ENCODE results near the gene LAMC3. TPM values are rescaled to one million over a fixed set of nuclear protein-coding genes. Genes with fewer than 3 reads are reported as not detected.

The LAMC3 gene
- total RNA-seq, 6 donors from 2014 or later: 6.7 to 56.0 (median 19.5) TPM

DNA sequence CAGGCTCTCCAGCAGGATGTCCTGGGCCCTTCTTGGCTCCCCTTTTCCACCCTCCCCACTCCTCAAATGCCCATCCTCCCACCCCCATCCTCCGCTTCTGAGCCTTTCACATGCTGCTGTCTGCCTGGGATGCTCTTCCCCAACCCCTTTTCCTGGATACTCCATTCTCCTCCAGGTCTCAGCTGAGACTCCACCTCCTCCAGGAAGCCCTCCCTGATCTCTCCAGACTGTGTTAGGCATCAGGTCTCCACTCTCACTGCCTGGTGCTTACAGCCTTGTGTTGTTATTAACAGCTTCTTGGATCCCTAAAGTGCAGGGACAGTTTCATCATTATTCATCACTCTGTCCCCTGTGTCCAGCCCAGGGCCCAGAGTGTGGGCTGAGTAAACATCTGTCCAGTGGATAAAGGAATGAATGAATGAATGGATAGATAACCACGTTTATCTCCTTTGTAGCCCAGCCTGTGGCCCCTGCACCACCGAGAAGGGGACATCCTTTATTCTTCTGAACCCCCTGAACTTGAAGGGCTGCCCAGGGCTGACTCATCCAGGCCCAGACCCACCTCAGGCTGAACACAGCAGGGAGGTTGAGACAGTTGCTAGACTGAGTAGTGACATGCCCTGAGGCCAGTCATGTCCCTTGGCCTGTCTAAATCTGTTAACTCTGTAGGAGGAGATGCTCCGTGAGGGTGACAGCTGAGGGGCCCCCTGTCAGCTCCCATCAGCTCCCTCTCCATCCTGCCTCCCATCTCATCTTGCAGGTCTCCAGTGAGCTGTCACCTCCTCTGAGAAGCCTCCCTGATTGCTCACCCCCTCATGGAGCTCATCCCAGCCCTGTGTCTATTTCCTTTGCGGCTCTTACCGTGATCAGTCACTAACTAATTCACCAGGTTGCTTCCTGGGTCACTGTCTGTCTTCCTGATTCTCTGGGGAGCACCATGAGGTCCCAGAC lies 14.6 kb upstream of the LAMC3 start:
- no peak overlapping the region for H3K4me3 ChIP-seq
- 63 to 65% methylated on average over 5 to 6 of the region's 6 CpGs for WGBS, 2 donors
- H3K9me3 ChIP-seq: no peaks in the 10 kb centered on the region
- no peak overlapping the region for H3K27ac ChIP-seq
- peaks cover 0 to 9% (median 4%) of the 10 kb centered on the region in 4 donors for H3K4me1 ChIP-seq
- H3K36me3 ChIP-seq: no peaks in the 10 kb centered on the region
- DNase-seq (no peak), ATAC-seq (ENCODE audit: low FRiP score in 2 of 2) (no peak)
- peaks cover 0 to 4% (median 1%) of the 10 kb centered on the region in 4 donors for H3K27me3 ChIP-seq
- TF ChIP-seq EP300 (IDR thresholded peaks at IDR 0.05): no peak
- TF ChIP-seq POLR2AphosphoS5 (IDR thresholded peaks at IDR 0.05): no peak
- TF ChIP-seq POLR2A (IDR thresholded peaks at IDR 0.05): no peak
- TF ChIP-seq CTCF (IDR thresholded peaks at IDR 0.05): no peak

DNA sequence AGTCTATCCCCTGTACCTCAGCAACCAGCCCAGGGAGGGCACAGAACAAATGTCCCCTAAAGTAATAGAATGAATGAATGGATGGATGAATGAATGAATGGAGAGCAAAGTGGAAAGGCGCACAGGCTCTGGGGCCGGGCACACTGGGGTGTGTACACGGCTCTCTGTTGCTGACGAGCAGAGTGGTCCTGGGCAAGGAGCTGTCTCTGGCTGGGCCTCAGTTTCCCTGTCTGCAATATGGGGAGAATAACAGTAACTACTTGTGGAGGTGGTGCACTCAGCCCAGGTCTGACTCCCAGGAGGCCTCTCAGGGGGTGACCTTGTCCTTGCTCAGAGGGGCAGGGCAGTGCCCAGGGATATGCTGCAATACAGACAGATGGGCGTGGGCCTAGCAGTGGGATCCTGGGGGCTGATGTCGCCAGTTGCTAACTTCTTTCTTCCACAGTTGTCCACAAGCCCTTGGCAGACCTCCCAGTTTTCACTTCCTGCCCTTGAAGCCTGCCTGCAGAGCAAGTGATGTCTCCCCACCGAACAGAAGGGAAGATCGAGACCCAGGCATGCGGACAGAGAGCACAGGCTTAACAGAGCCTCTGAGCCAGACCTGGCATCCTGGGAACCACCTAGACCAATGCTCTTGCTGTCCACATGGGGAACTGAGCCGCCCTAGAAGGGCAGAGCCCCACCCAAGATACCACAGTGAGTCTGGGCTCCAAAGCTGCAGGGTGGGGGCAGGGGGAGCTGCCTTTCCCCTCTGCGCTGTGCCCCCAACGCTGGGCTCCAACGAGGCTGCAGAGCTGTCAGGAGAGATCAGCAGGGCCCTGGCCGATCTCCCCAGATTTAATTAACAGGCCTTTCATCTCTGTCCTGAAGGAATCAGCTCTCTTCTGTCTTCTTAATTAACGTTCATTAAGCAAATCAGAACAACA lies 13.6 kb upstream of the LAMC3 start:
- Histone ChIP-seq H3K4me1 (peaks cover 0 to 9% (median 4%) of the 10 kb centered on the region in 4 donors), H3K9me3 (no peaks in the 10 kb centered on the region), H3K36me3 (no peaks in the 10 kb centered on the region), H3K27me3 (peaks cover 0 to 11% (median 1%) of the 10 kb centered on the region in 4 donors), H3K4me3 (no peak overlapping the region), H3K27ac (no peak overlapping the region)
- 37 to 66% methylated on average over 6 to 15 of the region's 15 CpGs for WGBS, 2 donors
- TF ChIP-seq EP300 (IDR thresholded peaks at IDR 0.05): no peak
- TF ChIP-seq CTCF (IDR thresholded peaks at IDR 0.05): no peak
- no peak for TF ChIP-seq POLR2A (IDR thresholded peaks at IDR 0.05)
- TF ChIP-seq POLR2AphosphoS5 (IDR thresholded peaks at IDR 0.05): no peak
- DNase-seq (peak in 1 of 2 donors; percentile 54), ATAC-seq (ENCODE audit: low FRiP score in 2 of 2) (peak in 1 of 2 donors; percentile 23)

DNA sequence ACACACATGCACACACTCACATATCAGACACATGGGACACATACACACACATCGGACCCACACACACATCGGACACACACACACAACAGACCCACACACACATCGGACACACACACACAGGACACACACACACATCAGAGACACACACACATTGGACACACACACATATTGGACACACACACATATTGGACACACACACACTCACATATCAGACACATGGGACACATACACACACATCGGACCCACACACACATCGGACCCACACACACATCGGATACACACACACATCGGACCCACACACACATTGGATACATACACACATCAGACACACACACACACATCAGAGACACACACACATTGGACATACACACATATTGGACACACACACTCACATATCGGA lies 12.8 kb upstream of the LAMC3 start:
- DNase-seq (no peak), ATAC-seq (ENCODE audit: low FRiP score in 2 of 2) (no peak)
- Histone ChIP-seq H3K4me3 (no peak overlapping the region), H3K27me3 (peaks cover 0 to 11% (median 1%) of the 10 kb centered on the region in 4 donors), H3K4me1 (peaks cover 0 to 9% (median 4%) of the 10 kb centered on the region in 4 donors), H3K9me3 (no peaks in the 10 kb centered on the region), H3K36me3 (no peaks in the 10 kb centered on the region), H3K27ac (no peak overlapping the region)
- 85 to 89% methylated on average over 8 of the region's 8 CpGs for WGBS, 2 donors
- TF ChIP-seq POLR2A (IDR thresholded peaks at IDR 0.05) (no peak), EP300 (IDR thresholded peaks at IDR 0.05) (no peak), CTCF (IDR thresholded peaks at IDR 0.05) (no peak), POLR2AphosphoS5 (IDR thresholded peaks at IDR 0.05) (no peak)

DNA sequence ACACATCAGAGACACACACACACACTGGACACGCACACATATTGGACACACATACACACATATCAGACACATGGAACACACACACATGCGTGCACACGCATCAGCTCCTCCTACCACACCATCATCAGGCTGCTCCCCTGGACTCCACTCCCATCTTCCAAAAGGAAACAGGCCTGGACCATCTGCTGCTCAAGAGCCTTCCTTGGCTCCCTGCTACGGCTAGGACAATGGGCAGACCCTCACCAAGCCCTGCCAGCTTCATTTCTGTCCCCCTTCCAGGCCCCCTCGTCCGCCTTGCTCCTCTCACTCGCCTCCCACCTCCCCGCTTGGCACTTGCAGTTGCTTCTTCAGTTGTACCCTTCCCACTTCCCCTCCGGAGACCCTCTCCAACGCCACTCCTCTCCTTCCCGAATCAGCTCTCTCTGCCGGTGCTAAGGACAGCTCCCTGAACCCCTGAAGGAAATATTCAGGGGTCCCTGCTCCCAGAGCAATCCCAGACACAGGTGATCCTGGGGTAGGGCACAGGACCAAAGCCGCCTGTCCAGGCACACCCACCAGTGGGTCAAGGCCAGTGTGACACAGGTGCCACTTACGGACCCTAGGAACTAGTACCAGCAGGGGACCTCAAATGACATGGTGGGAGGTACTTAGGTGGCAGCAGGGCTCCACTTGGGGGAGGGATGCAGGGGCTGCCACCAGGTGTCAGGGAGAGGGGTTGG lies 12.1 kb upstream of the LAMC3 start:
- TF ChIP-seq EP300 (IDR thresholded peaks at IDR 0.05) (no peak), POLR2AphosphoS5 (IDR thresholded peaks at IDR 0.05) (no peak), CTCF (IDR thresholded peaks at IDR 0.05) (no peak), POLR2A (IDR thresholded peaks at IDR 0.05) (no peak)
- peaks cover 0 to 11% (median 1%) of the 10 kb centered on the region in 4 donors for H3K27me3 ChIP-seq
- no peak for ATAC-seq (ENCODE audit: low FRiP score in 2 of 2)
- H3K36me3 ChIP-seq: no peaks in the 10 kb centered on the region
- DNase-seq: no peak
- no peak overlapping the region for H3K27ac ChIP-seq
- no peak overlapping the region for H3K4me3 ChIP-seq
- WGBS, 2 donors: 73 to 74% methylated on average over 13 to 14 of the region's 14 CpGs
- no peaks in the 10 kb centered on the region for H3K9me3 ChIP-seq
- H3K4me1 ChIP-seq: peaks cover 0 to 9% (median 4%) of the 10 kb centered on the region in 4 donors

Measured in upper lobe of left lung (tissue), 6 donors.